ENCODE data around the gene FOXN4. TPM values are rescaled to one million over a fixed set of nuclear protein-coding genes. Genes with fewer than 3 reads are reported as not detected.

FOXN4 gene
- total RNA-seq, 4 donors from 2014 or later, result not detected

- no peak for TF ChIP-seq POLR2A (IDR thresholded peaks at IDR 0.05)
- TF ChIP-seq EP300 (IDR thresholded peaks at IDR 0.05), result no peak
- TF ChIP-seq CTCF (IDR thresholded peaks at IDR 0.05), result no peak
- TF ChIP-seq POLR2AphosphoS5 (IDR thresholded peaks at IDR 0.05), result no peak
- Histone ChIP-seq H3K4me1 (no peaks in the 10 kb centered on the region), H3K9me3 (no peaks in the 10 kb centered on the region), H3K36me3 (peaks cover 82% of the 10 kb centered on the region), H3K27me3 (no peaks in the 10 kb centered on the region), H3K27ac (no peak overlapping the region), H3K4me3 (no peak overlapping the region)
- WGBS, result 93% methylated on average over 7 of the region's 16 CpGs
- no peak for DNase-seq (ENCODE audit: low spot score in 2 of 2)
These were observed 50.2 kb downstream of the FOXN4 start for GRCh38 chr12:109258607-109259544.

- Histone ChIP-seq H3K27me3 (no peaks in the 10 kb centered on the region), H3K4me1 (no peaks in the 10 kb centered on the region), H3K9me3 (no peaks in the 10 kb centered on the region), H3K4me3 (no peak overlapping the region), H3K27ac (no peak overlapping the region), H3K36me3 (peaks cover 87% of the 10 kb centered on the region)
- TF ChIP-seq POLR2AphosphoS5 (IDR thresholded peaks at IDR 0.05), result no peak
- 100% methylated on average over 1 of the region's 6 CpGs for WGBS
- DNase-seq (ENCODE audit: low spot score in 2 of 2), result no peak
These were observed 50.9 kb downstream of the FOXN4 start for GRCh38 chr12:109258201-109258600.

- Histone ChIP-seq H3K27me3 (no peaks in the 10 kb centered on the region), H3K4me1 (no peaks in the 10 kb centered on the region), H3K27ac (no peak overlapping the region), H3K36me3 (peaks cover 86% of the 10 kb centered on the region), H3K9me3 (no peaks in the 10 kb centered on the region), H3K4me3 (no peak overlapping the region)
- 89% methylated on average over 8 of the region's 8 CpGs for WGBS
- TF ChIP-seq POLR2A (IDR thresholded peaks at IDR 0.05) (no peak), EP300 (IDR thresholded peaks at IDR 0.05) (no peak), POLR2AphosphoS5 (IDR thresholded peaks at IDR 0.05) (no peak), CTCF (IDR thresholded peaks at IDR 0.05) (no peak)
- DNase-seq (ENCODE audit: low spot score in 2 of 2), result no peak
These were observed 53.1 kb downstream of the FOXN4 start for GRCh38 chr12:109256011-109256410.

GRCh38 chr12:109255377-109255776 lies 53.7 kb downstream of the FOXN4 start:
- no peaks in the 10 kb centered on the region for H3K4me1 ChIP-seq
- no peaks in the 10 kb centered on the region for H3K27me3 ChIP-seq
- H3K36me3 ChIP-seq, result peaks cover 80% of the 10 kb centered on the region
- H3K4me3 ChIP-seq, result no peak overlapping the region
- no peaks in the 10 kb centered on the region for H3K9me3 ChIP-seq
- 87% methylated on average over 5 of the region's 5 CpGs for WGBS
- TF ChIP-seq CTCF (IDR thresholded peaks at IDR 0.05) (no peak), EP300 (IDR thresholded peaks at IDR 0.05) (no peak), POLR2A (IDR thresholded peaks at IDR 0.05) (no peak), POLR2AphosphoS5 (IDR thresholded peaks at IDR 0.05) (no peak)
- H3K27ac ChIP-seq, result no peak overlapping the region
- DNase-seq (ENCODE audit: low spot score in 2 of 2), result no peak

- WGBS, result 98% methylated on average over 7 of the region's 7 CpGs
- no peak for DNase-seq (ENCODE audit: low spot score in 2 of 2)
- Histone ChIP-seq H3K27me3 (no peaks in the 10 kb centered on the region), H3K4me3 (no peak overlapping the region), H3K9me3 (no peaks in the 10 kb centered on the region), H3K4me1 (no peaks in the 10 kb centered on the region), H3K36me3 (peaks cover 72% of the 10 kb centered on the region), H3K27ac (no peak overlapping the region)
- TF ChIP-seq EP300 (IDR thresholded peaks at IDR 0.05), result no peak
- no peak for TF ChIP-seq POLR2AphosphoS5 (IDR thresholded peaks at IDR 0.05)
- no peak for TF ChIP-seq CTCF (IDR thresholded peaks at IDR 0.05)
- TF ChIP-seq POLR2A (IDR thresholded peaks at IDR 0.05), result no peak
These were observed 55.1 kb downstream of the FOXN4 start for GRCh38 chr12:109253913-109254544.

Data from suprapubic skin (tissue), 4 donors.